ENCODE measurements around the gene CDCP1.

DNA sequence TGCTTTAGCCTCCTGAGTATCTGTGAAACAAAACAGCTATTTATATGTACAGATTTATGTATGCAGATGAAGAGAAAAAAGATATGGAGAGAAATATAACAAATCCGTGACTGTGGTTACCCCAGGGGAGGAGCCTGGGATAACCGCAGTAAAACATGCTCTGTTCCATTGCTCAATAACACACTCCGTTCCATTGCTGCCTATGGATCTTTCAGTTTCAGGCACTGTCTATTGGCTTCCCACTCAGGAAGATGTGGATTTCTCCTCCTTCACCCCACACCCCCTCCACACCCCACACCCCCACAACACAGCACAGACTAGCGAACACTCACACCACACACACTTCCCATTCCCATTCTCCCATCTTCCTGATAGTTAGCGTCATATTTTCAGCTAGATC, 47.9 kb downstream of the CDCP1 start:
- TF ChIP-seq POLR2AphosphoS5 (IDR thresholded peaks at IDR 0.05; ENCODE audit: low read depth, low read length) (no peak), POLR2A (IDR thresholded peaks at IDR 0.05; ENCODE audit: low read depth, low read length) (no peak)
